ENCODE data around the gene NDUFS4. TPM values are rescaled to one million over a fixed set of nuclear protein-coding genes. Genes with fewer than 3 reads are reported as not detected.
"Not testable (repeated sequence)": the region's sequence is repeated elsewhere in the genome, so short reads cannot be mapped to it uniquely, and the experiment has no call there.

NDUFS4 gene
- total RNA-seq, 1 donor from 2014 or later = 74.3 TPM

- Mint-ChIP-seq H3K27ac (ENCODE audit: unreplicated experiment) (no peak overlapping the region), H3K4me1 (ENCODE audit: unreplicated experiment) (peaks cover 6% of the 10 kb centered on the region), H3K36me3 (ENCODE audit: unreplicated experiment) (peaks cover 20% of the 10 kb centered on the region), H3K9me3 (ENCODE audit: unreplicated experiment) (peaks cover 4% of the 10 kb centered on the region), H3K4me3 (ENCODE audit: unreplicated experiment) (no peak overlapping the region), H3K27me3 (ENCODE audit: unreplicated experiment) (no peaks in the 10 kb centered on the region)
- no peak for DNase-seq (ENCODE audit: extremely low spot score, unreplicated experiment)
- no peak for TF ChIP-seq CTCF (IDR thresholded peaks at IDR 0.05)
Measured at GRCh38 chr5:53642061-53642460, 81.6 kb downstream of the NDUFS4 start.

- no peak for DNase-seq (ENCODE audit: extremely low spot score, unreplicated experiment)
- Mint-ChIP-seq H3K9me3 (ENCODE audit: unreplicated experiment) (peaks cover 4% of the 10 kb centered on the region), H3K36me3 (ENCODE audit: unreplicated experiment) (peaks cover 29% of the 10 kb centered on the region), H3K27ac (ENCODE audit: unreplicated experiment) (no peak overlapping the region), H3K4me3 (ENCODE audit: unreplicated experiment) (no peak overlapping the region), H3K4me1 (ENCODE audit: unreplicated experiment) (peaks cover 6% of the 10 kb centered on the region), H3K27me3 (ENCODE audit: unreplicated experiment) (no peaks in the 10 kb centered on the region)
- no peak for TF ChIP-seq CTCF (IDR thresholded peaks at IDR 0.05)
Measured at GRCh38 chr5:53643445-53643844, 83.0 kb downstream of the NDUFS4 start.

- TF ChIP-seq CTCF (IDR thresholded peaks at IDR 0.05) = no peak
- Mint-ChIP-seq H3K4me1 (ENCODE audit: unreplicated experiment) (peaks cover 6% of the 10 kb centered on the region), H3K36me3 (ENCODE audit: unreplicated experiment) (peaks cover 34% of the 10 kb centered on the region), H3K27ac (ENCODE audit: unreplicated experiment) (no peak overlapping the region), H3K9me3 (ENCODE audit: unreplicated experiment) (peaks cover 8% of the 10 kb centered on the region), H3K4me3 (ENCODE audit: unreplicated experiment) (no peak overlapping the region), H3K27me3 (ENCODE audit: unreplicated experiment) (no peaks in the 10 kb centered on the region)
- no peak for DNase-seq (ENCODE audit: extremely low spot score, unreplicated experiment)
Measured at GRCh38 chr5:53645078-53645477, 84.6 kb downstream of the NDUFS4 start.

GRCh38 chr5:53649352-53649751 is 88.9 kb downstream of the NDUFS4 start:
- DNase-seq (ENCODE audit: extremely low spot score, unreplicated experiment) = no peak
- no peak for TF ChIP-seq CTCF (IDR thresholded peaks at IDR 0.05)
- peaks cover 1% of the 10 kb centered on the region for H3K4me1 Mint-ChIP-seq (ENCODE audit: unreplicated experiment)
- H3K27ac Mint-ChIP-seq (ENCODE audit: unreplicated experiment) = no peak overlapping the region
- H3K36me3 Mint-ChIP-seq (ENCODE audit: unreplicated experiment) = peaks cover 27% of the 10 kb centered on the region
- H3K9me3 Mint-ChIP-seq (ENCODE audit: unreplicated experiment) = peaks cover 5% of the 10 kb centered on the region
- no peak overlapping the region for H3K4me3 Mint-ChIP-seq (ENCODE audit: unreplicated experiment)
- no peaks in the 10 kb centered on the region for H3K27me3 Mint-ChIP-seq (ENCODE audit: unreplicated experiment)

- H3K4me1 Mint-ChIP-seq (ENCODE audit: unreplicated experiment); H3K4me3 Mint-ChIP-seq (ENCODE audit: unreplicated experiment); H3K9me3 Mint-ChIP-seq (ENCODE audit: unreplicated experiment); H3K27me3 Mint-ChIP-seq (ENCODE audit: unreplicated experiment); DNase-seq (ENCODE audit: extremely low spot score, unreplicated experiment); H3K27ac Mint-ChIP-seq (ENCODE audit: unreplicated experiment): not testable (repeated sequence)
- H3K36me3 Mint-ChIP-seq (ENCODE audit: unreplicated experiment) = peaks cover 21% of the 10 kb centered on the region
Measured at GRCh38 chr5:53660573-53660972, 100.1 kb downstream of the NDUFS4 start.

- H3K27ac Mint-ChIP-seq (ENCODE audit: unreplicated experiment); H3K4me1 Mint-ChIP-seq (ENCODE audit: unreplicated experiment); H3K4me3 Mint-ChIP-seq (ENCODE audit: unreplicated experiment); H3K27me3 Mint-ChIP-seq (ENCODE audit: unreplicated experiment): not testable (repeated sequence)
- Mint-ChIP-seq H3K36me3 (ENCODE audit: unreplicated experiment) (peaks cover 40% of the 10 kb centered on the region), H3K9me3 (ENCODE audit: unreplicated experiment) (peaks cover 14% of the 10 kb centered on the region)
- DNase-seq (ENCODE audit: extremely low spot score, unreplicated experiment) = peak; percentile 78
Measured at GRCh38 chr5:53665313-53665712, 104.9 kb downstream of the NDUFS4 start.

All from osteocyte (in vitro differentiated cells).